ENCODE measurements around the gene SEPSECS. TPM values are rescaled to one million over a fixed set of nuclear protein-coding genes. Genes with fewer than 3 reads are reported as not detected.

Gene SEPSECS
- total and polyA plus RNA-seq, 2 of the 8 experiments (the other 6 are each of a cell fraction or from before 2014, with no cell fraction given): 1.9 to 4.1 TPM

DNA sequence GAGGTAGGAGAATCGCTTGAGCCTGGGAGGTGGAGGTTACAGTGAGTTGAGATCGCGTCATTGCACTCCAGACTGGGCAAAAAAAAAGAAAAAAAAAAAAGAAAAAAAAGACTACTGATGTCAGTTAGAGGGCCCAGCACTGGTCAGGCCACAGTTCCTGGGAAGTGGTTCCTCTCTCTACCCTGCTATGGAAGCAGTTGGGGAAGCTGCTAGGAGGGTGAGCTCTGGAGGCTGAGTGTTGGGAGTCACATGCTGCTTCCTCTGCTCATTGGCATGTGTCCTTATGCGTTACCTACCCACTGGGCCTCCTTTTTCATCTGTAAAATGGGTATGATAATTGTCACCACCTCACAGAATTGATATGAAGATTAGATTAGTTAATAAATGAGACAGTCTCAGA is 50.7 kb downstream of the SEPSECS start:
- Histone ChIP-seq H3K18ac (ENCODE audit: extremely low read depth, low read length) (no peak overlapping the region), H4K8ac (ENCODE audit: extremely low read depth, insufficient read depth, low read length) (no peak overlapping the region), H3K9me3 (ENCODE audit: insufficient read depth in 2 of 2, low read depth in 1 of 2, low read length in 1 of 2) (no peaks in the 10 kb centered on the region), H2AK5ac (ENCODE audit: low read depth, low read length) (no peak overlapping the region), H3K27me3 (replicated peaks in 1 of 4; ENCODE audit: control insufficient read depth in 3 of 4, extremely low read depth in 1 of 4, insufficient read depth in 3 of 4, low read length in 3 of 4) (no peaks in the 10 kb centered on the region; a peak in 1 of 7 replicates), H3K9ac (replicated peaks in 1 of 4; ENCODE audit: extremely low read depth in 1 of 4, low read depth in 3 of 4, low read length in 3 of 4) (no peak overlapping the region), H2AFZ (ENCODE audit: low read length) (no peak overlapping the region), H4K20me1 (replicated peaks in 1 of 2; ENCODE audit: control insufficient read depth in 1 of 2, insufficient read depth in 2 of 2, low read length in 2 of 2) (no peaks in the 10 kb centered on the region), H3K4me1 (replicated peaks in 1 of 4; ENCODE audit: control insufficient read depth in 3 of 4, insufficient read depth in 4 of 4, low read length in 3 of 4) (no peaks in the 10 kb centered on the region), H3K4ac (replicated peaks; ENCODE audit: insufficient read length, low read depth, low read length) (no peak overlapping the region), H4K5ac (ENCODE audit: insufficient read length, low read depth, low read length) (no peak overlapping the region), H3K14ac (ENCODE audit: insufficient read length) (no peak overlapping the region), H3K79me2 (ENCODE audit: control insufficient read depth in 1 of 2, insufficient read depth in 2 of 2, low read length in 2 of 2) (no peaks in the 10 kb centered on the region), H3K56ac (replicated peaks; ENCODE audit: insufficient read length, low read depth, low read length) (no peak overlapping the region), H3K36me3 (ENCODE audit: control insufficient read depth in 2 of 4, insufficient read depth in 4 of 4, low read length in 3 of 4) (no peaks in the 10 kb centered on the region), H2BK15ac (ENCODE audit: low read length) (no peak overlapping the region), H3K23me2 (ENCODE audit: low read depth, low read length) (no peaks in the 10 kb centered on the region), H3K79me1 (ENCODE audit: low read depth, low read length) (no peaks in the 10 kb centered on the region), H3K27ac (ENCODE audit: low read depth, low read length) (no peak overlapping the region), H4K91ac (replicated peaks; ENCODE audit: insufficient read length, low read length) (no peak overlapping the region), H2BK5ac (ENCODE audit: low read depth, low read length) (no peak overlapping the region), H2BK120ac (replicated peaks; ENCODE audit: low read depth, low read length) (no peak overlapping the region), H2BK12ac (ENCODE audit: low read depth, low read length) (no peak overlapping the region), H3K23ac (ENCODE audit: insufficient read length) (no peak overlapping the region), H3K4me2 (ENCODE audit: insufficient read depth in 1 of 2, low read depth in 2 of 2, low read length in 2 of 2) (no peak overlapping the region), H3K4me3 (ENCODE audit: extremely low read depth in 1 of 4, insufficient read depth in 2 of 4, low read depth in 3 of 4, low read length in 4 of 4) (no peak overlapping the region), H2BK20ac (ENCODE audit: low read length) (no peak overlapping the region)
- ChIA-PET POLR2A (ENCODE audit: partially characterized antibody) (no interaction called here), CTCF (ENCODE audit: partially characterized antibody) (no interaction called here)
- 90% methylated on average over 4 of the region's 4 CpGs; no CpG with 5 or more reads in 1 of the 2 experiments for WGBS, 2 experiments (ENCODE audit: extremely low coverage in 1 of 2, insufficient coverage in 1 of 2, insufficient read length in 1 of 2, insufficient replicate concordance in 2 of 2, low coverage in 1 of 2, low lambda C conversion rate in 2 of 2, missing lambda C conversion rate in 1 of 2)
- FAIRE-seq (no peak), DNase-seq (ENCODE audit: low read depth in 1 of 2, low spot score in 2 of 2) (no peak)
- TF ChIP-seq NRF1 (IDR thresholded peaks at IDR 0.05; ENCODE audit: low read depth, low read length) (no peak), SP4 (IDR thresholded peaks at IDR 0.05; ENCODE audit: low read length) (no peak), BCL11A (IDR thresholded peaks at IDR 0.05; ENCODE audit: low read depth in 2 of 2, low read length in 2 of 2) (no peak), MAX (IDR thresholded peaks at IDR 0.05) (no peak), EGR1 (IDR thresholded peaks at IDR 0.05; ENCODE audit: borderline replicate concordance, low read depth, low read length) (no peak), BACH1 (IDR thresholded peaks at IDR 0.05; ENCODE audit: low read length) (no peak), EZH2 (IDR thresholded peaks at IDR 0.05; ENCODE audit: low read depth, low read length, severe bottlenecking) (no peak), POU5F1 (IDR thresholded peaks at IDR 0.05; ENCODE audit: low read depth, low read length) (no peak), KDM1A (IDR thresholded peaks at IDR 0.05; ENCODE audit: borderline replicate concordance, low read length) (no peak), ASH2L (IDR thresholded peaks at IDR 0.05; ENCODE audit: low read length) (no peak), TEAD4 (IDR thresholded peaks at IDR 0.05; ENCODE audit: low read depth, low read length) (no peak), SP1 (IDR thresholded peaks at IDR 0.05; ENCODE audit: low read depth, low read length) (no peak), PHF8 (conservative IDR thresholded peaks at IDR 0.05; ENCODE audit: low read depth, low read length) (no peak)

Measured in H1 (cell line).